ENCODE results near the gene CELSR1.

GRCh38 chr22:46545086-46545792 is 7.8 kb upstream of the CELSR1 start:
- TF ChIP-seq CTCF (conservative IDR thresholded peaks at IDR 0.05; ENCODE audit: low read length) (no peak), EZH2phosphoT487 (IDR thresholded peaks at IDR 0.05; ENCODE audit: borderline replicate concordance, low read depth, low read length) (no peak)

Data from OCI-LY7 (cell line).